Gastrocnemius medialis (tissue), 4 donors: Measurements from ENCODE around the gene ZNF664. TPM values are rescaled to one million over a fixed set of nuclear protein-coding genes. Genes with fewer than 3 reads are reported as not detected.

Source experiments
- ATAC-seq, 2 donors: fragments of 150-250 bp; one replicate each; pipeline ENCODE4 v1.9.1; 2016
- DNase-seq, 2 donors: peaks; one replicate each; pipeline ENCODE4 v3.0.0-alpha.2; 2019
- H3K27ac ChIP-seq, 4 donors: fragments of 200-600 bp; sonication (generic); 1 replicate in 1 of 4; 2 replicates in 3 of 4; pipeline ENCODE4 v1.5.1; 2016 to 2018; ENCODE audit warnings: mild to moderate bottlenecking in 2 of 4, moderate library complexity in 1 of 4
- H3K27me3 ChIP-seq, 3 donors: fragments of 200-600 bp; sonication (generic) in 2 of 3; 1 replicate in 1 of 3; 2 replicates in 2 of 3; pipeline versions ENCODE4 v1.5.1 to v1.6.0; 2016 to 2019; ENCODE audit warnings: mild to moderate bottlenecking in 1 of 3, moderate library complexity in 1 of 3
- H3K36me3 ChIP-seq, 2 donors: fragments of 200-600 bp; sonication (generic) in 1 of 2; one replicate each; pipeline ENCODE4 v1.5.1; 2017 to 2018
- H3K4me1 ChIP-seq, 2 donors: fragments of 200-600 bp; sonication (generic) in 1 of 2; one replicate each; pipeline ENCODE4 v1.5.1; 2016 to 2017; ENCODE audit warnings: mild to moderate bottlenecking in 2 of 2
- H3K4me3 ChIP-seq, 4 donors: fragments of 200-600 bp; sonication (generic) in 3 of 4; 1 replicate in 1 of 4; 2 replicates in 3 of 4; pipeline ENCODE4 v1.5.1; 2016 to 2019; ENCODE audit warnings: mild to moderate bottlenecking in 2 of 4
- H3K9me3 ChIP-seq, 3 donors: fragments of 200-600 bp; sonication (generic) in 2 of 3; 1 replicate in 1 of 3; 2 replicates in 2 of 3; pipeline ENCODE4 v1.5.1; 2016 to 2019
- CTCF ChIP-seq, 5 experiments: fragments of 450-650 bp in 3 of 5; fragments of 200-600 bp in 2 of 5; sonication (generic) in 2 of 5; IDR thresholded peaks in 4 of 5; conservative IDR thresholded peaks in 1 of 5; 1 replicate in 4 of 5; 2 replicates in 1 of 5; pipeline ENCODE4 v1.5.1; 2016 to 2019; ENCODE audit warnings: antibody characterized with exemption in 5 of 5, mild to moderate bottlenecking in 3 of 5, moderate library complexity in 3 of 5
- POLR2A ChIP-seq, 2 donors: fragments of 450-650 bp; IDR thresholded peaks; one replicate each; pipeline ENCODE4 v1.6.1; 2017; ENCODE audit warnings: antibody characterized with exemption in 2 of 2, mild to moderate bottlenecking in 2 of 2, moderate library complexity in 2 of 2
- in situ Hi-C, 4 donors: fragments of 200-750 bp; cut with MboI; loops; one replicate each; pipeline versions ENCODE4 v1.15.0 to v1.8.0; 2017; ENCODE audit warnings: low sequenced_read_pairs in 4 of 4
- intact Hi-C: fragments of 100-400 bp; cut with DNase I; formaldehyde crosslinking; loops from one replicate; pipeline ENCODE4 v1.15.1; 2023; ENCODE audit warnings: low total_unique reads
- total RNA-seq, 4 donors: library from RNA; depleted of rRNA; stranded (reverse); fragments of >200 nt; gene quantifications; one replicate each; pipeline versions ENCODE4 v1.1.0 to v1.2.3, GENCODE V29; 2016

The ZNF664 gene
- total RNA-seq, 4 donors from 2014 or later, result 18.1 to 37.0 (median 32.6) TPM

DNA sequence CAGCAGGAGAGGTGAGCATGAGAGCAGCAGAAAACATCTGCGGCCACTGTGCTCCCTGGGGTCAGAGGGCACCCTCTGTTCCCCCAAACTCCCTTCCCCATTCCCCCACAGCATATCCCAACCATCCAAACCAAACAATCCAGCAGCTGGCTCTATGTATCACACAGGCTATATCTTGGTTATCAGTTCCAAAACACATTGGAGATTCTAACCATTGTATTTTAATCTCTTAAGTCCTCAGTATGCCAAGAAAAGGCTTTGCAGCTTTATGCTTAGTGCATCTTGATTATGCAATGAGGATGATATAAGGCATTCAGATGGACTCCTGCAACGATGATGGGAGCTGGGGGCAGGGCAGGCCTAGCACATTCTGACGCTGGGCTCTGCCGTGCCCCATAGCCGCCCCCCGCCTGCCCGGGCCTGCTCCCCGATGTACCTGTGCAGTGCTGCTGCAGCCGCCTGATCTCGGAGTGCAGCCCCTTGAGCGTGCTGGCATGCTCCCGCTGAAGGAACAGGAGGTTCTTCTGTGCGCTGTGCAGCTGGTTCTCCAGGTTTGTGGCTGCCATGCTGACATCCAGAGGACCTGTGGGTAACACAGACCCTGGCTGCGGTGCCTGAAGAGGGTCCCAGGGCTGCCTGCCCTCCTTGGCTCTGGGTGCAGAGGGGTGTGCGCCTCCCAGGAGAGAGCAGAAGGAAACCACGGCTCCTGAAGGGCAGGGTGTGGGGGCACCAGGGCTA, 29.9 kb upstream of the ZNF664 start:
- Histone ChIP-seq H3K4me3 (no peak overlapping the region), H3K27me3 (no peaks in the 10 kb centered on the region), H3K27ac (no peak overlapping the region), H3K4me1 (no peaks in the 10 kb centered on the region), H3K9me3 (no peaks in the 10 kb centered on the region), H3K36me3 (peaks cover 0 to 43% of the 10 kb centered on the region in 2 donors)
- TF ChIP-seq CTCF (IDR thresholded peaks at IDR 0.05 in 4 of 5, conservative IDR thresholded peaks at IDR 0.05 in 1 of 5), result no peak
- no peak for TF ChIP-seq POLR2A (IDR thresholded peaks at IDR 0.05)
- ATAC-seq, result no peak
- intact Hi-C loops (no loop called here), in situ Hi-C loops (no loop called here)
- no peak for DNase-seq

- no peak overlapping the region for H3K4me3 ChIP-seq
- H3K9me3 ChIP-seq, result no peaks in the 10 kb centered on the region
- no peaks in the 10 kb centered on the region for H3K27me3 ChIP-seq
- intact Hi-C loops, result no loop called here
- no peaks in the 10 kb centered on the region for H3K4me1 ChIP-seq
- peaks cover 0 to 43% of the 10 kb centered on the region in 2 donors for H3K36me3 ChIP-seq
- no peak for DNase-seq
- in situ Hi-C loops, result no loop called here
- H3K27ac ChIP-seq, result no peak overlapping the region
- TF ChIP-seq POLR2A (IDR thresholded peaks at IDR 0.05), result no peak
- no peak for TF ChIP-seq CTCF (IDR thresholded peaks at IDR 0.05 in 4 of 5, conservative IDR thresholded peaks at IDR 0.05 in 1 of 5)
- ATAC-seq, result no peak
Measured at GRCh38 chr12:123943816-123944215, 29.2 kb upstream of the ZNF664 start.

GRCh38 chr12:123944696-123945095, 28.3 kb upstream of the ZNF664 start:
- H3K9me3 ChIP-seq, result no peaks in the 10 kb centered on the region
- no peak for TF ChIP-seq CTCF (IDR thresholded peaks at IDR 0.05 in 4 of 5, conservative IDR thresholded peaks at IDR 0.05 in 1 of 5)
- no peak for TF ChIP-seq POLR2A (IDR thresholded peaks at IDR 0.05)
- no peak overlapping the region for H3K4me3 ChIP-seq
- H3K27me3 ChIP-seq, result no peaks in the 10 kb centered on the region
- no peak overlapping the region for H3K27ac ChIP-seq
- intact Hi-C loops, result no loop called here
- no peak for DNase-seq
- ATAC-seq, result no peak
- peaks cover 0 to 35% of the 10 kb centered on the region in 2 donors for H3K36me3 ChIP-seq
- H3K4me1 ChIP-seq, result no peaks in the 10 kb centered on the region
- in situ Hi-C loops, result no loop called here

- H3K36me3 ChIP-seq, result peaks cover 0 to 30% of the 10 kb centered on the region in 2 donors
- TF ChIP-seq CTCF (IDR thresholded peaks at IDR 0.05 in 4 of 5, conservative IDR thresholded peaks at IDR 0.05 in 1 of 5) (no peak), POLR2A (IDR thresholded peaks at IDR 0.05) (no peak)
- ATAC-seq (no peak), DNase-seq (no peak)
- in situ Hi-C loops (no loop called here), intact Hi-C loops (no loop called here)
- H3K27ac ChIP-seq, result no peak overlapping the region
- H3K9me3 ChIP-seq, result no peaks in the 10 kb centered on the region
- H3K4me1 ChIP-seq, result no peaks in the 10 kb centered on the region
- no peaks in the 10 kb centered on the region for H3K27me3 ChIP-seq
- no peak overlapping the region for H3K4me3 ChIP-seq
Measured at GRCh38 chr12:123945287-123946151, 27.5 kb upstream of the ZNF664 start.
